ENCODE data around the gene CACNA1B.
A peak's percentile ranks its signal among the peaks of the same experiment; 100 is the strongest.

Gene CACNA1B

DNA sequence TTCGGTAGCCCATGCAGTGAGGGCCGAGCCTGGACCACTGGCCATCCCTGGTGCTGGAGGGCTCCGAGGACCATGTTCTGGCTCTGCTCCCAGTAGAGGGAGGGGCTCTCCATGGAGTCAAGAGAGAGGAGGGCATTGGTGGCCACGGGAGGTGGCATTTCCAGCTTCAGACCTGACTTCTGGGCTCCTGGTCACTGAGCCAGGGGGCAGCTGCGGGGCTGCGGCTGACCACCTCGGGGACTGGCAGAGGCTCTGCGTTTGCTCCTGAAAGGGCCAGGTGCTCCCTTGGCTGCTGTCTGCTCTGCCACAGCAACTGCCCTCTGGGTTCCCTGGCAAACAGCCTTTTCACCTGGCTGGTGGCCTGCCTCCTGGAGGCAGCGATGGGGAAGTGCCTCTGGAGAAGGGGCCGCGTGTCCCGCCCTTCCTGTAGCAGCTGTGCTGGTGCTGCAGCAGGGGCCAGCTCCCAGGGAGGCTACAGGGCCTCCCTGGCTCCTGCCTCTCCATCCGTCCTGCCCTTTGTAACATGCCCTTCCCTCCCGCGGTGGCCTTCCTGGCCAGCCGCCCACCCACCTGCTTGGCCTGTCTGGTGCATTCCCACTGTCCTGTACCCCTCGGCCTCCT is 144.6 kb downstream of the CACNA1B start:
- H3K4me1 Mint-ChIP-seq (ENCODE audit: low read depth in 2 of 2), result no peaks in the 10 kb centered on the region
- ATAC-seq (replicated peaks) (no peak), DNase-seq (no peak)
- H3K4me3 Mint-ChIP-seq, result peak overlapping the region in 1 of 2 donors; percentile 25
- no peaks in the 10 kb centered on the region for H3K9me3 Mint-ChIP-seq
- no peaks in the 10 kb centered on the region for H3K36me3 Mint-ChIP-seq (ENCODE audit: insufficient read depth)
- H3K27me3 Mint-ChIP-seq, result peaks cover 17 to 61% of the 10 kb centered on the region in 2 donors
- no peak overlapping the region for H3K27ac Mint-ChIP-seq

DNA sequence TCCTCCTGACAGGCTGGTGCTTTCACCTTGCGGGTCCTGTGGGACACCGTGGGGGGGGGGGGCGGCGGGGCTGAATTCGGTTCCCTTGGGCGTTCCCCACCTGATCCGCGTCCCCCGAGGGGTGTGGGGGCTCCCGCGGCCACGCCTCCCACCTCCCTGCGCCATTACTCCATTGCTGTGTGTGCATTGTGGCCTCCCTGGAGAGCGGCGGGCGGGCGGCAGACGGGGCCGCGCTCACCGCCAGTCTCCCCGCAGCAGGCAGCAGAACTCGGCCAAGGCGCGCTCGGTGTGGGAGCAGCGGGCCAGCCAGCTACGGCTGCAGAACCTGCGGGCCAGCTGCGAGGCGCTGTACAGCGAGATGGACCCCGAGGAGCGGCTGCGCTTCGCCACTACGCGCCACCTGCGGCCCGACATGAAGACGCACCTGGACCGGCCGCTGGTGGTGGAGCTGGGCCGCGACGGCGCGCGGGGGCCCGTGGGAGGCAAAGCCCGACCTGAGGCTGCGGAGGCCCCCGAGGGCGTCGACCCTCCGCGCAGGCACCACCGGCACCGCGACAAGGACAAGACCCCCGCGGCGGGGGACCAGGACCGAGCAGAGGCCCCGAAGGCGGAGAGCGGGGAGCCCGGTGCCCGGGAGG is 145.3 kb downstream of the CACNA1B start:
- ATAC-seq (replicated peaks) (no peak), DNase-seq (no peak)
- H3K4me3 Mint-ChIP-seq, result no peak overlapping the region
- H3K4me1 Mint-ChIP-seq (ENCODE audit: low read depth in 2 of 2), result no peaks in the 10 kb centered on the region
- no peaks in the 10 kb centered on the region for H3K9me3 Mint-ChIP-seq
- no peaks in the 10 kb centered on the region for H3K36me3 Mint-ChIP-seq (ENCODE audit: insufficient read depth)
- no peak overlapping the region for H3K27ac Mint-ChIP-seq
- peaks cover 17 to 58% of the 10 kb centered on the region in 2 donors for H3K27me3 Mint-ChIP-seq

DNA sequence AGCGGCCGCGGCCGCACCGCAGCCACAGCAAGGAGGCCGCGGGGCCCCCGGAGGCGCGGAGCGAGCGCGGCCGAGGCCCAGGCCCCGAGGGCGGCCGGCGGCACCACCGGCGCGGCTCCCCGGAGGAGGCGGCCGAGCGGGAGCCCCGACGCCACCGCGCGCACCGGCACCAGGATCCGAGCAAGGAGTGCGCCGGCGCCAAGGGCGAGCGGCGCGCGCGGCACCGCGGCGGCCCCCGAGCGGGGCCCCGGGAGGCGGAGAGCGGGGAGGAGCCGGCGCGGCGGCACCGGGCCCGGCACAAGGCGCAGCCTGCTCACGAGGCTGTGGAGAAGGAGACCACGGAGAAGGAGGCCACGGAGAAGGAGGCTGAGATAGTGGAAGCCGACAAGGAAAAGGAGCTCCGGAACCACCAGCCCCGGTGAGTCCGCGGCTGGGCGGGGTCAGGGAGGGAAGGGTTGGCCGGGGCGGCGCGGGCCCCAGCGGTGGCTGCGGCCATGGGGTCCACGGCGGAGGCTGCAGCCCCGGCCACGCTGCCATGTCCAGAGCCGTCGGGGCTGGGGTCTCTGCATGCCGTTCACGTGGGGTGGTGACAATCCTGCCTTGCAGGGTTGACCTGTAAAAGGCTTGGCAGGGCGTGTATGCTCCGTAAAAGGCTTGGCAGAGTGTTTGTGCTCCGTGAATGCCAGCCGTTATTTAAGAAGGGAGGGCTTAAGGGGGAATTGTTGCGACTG is 146.0 kb downstream of the CACNA1B start:
- no peaks in the 10 kb centered on the region for H3K36me3 Mint-ChIP-seq (ENCODE audit: insufficient read depth)
- H3K27me3 Mint-ChIP-seq, result peaks cover 17 to 58% of the 10 kb centered on the region in 2 donors
- H3K27ac Mint-ChIP-seq, result no peak overlapping the region
- H3K4me3 Mint-ChIP-seq, result no peak overlapping the region
- no peaks in the 10 kb centered on the region for H3K4me1 Mint-ChIP-seq (ENCODE audit: low read depth in 2 of 2)
- no peaks in the 10 kb centered on the region for H3K9me3 Mint-ChIP-seq
- no peak for DNase-seq
- no peak for ATAC-seq (replicated peaks)

DNA sequence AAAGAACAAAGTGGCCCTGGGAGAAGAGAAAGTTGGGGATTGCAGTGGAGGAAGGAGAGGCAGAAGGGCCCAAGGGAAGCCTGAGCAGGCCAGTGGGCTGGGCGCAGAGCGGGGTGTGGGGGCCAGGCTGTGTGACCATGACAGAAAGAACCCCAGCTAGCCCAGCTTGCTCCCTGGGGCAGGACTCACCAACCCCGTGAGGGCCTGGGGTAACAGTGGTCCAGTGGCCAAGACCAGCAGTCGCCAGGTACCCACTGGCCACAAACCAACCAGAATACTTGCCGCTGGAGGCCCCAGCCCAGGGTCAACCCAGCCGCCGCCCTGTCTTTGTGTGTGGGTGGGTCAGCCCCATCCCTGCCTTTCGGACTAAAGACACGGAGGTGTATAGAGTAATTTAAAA is 146.5 kb downstream of the CACNA1B start:
- Mint-ChIP-seq H3K36me3 (ENCODE audit: insufficient read depth) (no peaks in the 10 kb centered on the region), H3K4me1 (ENCODE audit: low read depth in 2 of 2) (no peaks in the 10 kb centered on the region), H3K9me3 (no peaks in the 10 kb centered on the region), H3K27me3 (peaks cover 17 to 58% of the 10 kb centered on the region in 2 donors), H3K4me3 (no peak overlapping the region), H3K27ac (no peak overlapping the region)
- ATAC-seq (replicated peaks) (no peak), DNase-seq (no peak)

DNA sequence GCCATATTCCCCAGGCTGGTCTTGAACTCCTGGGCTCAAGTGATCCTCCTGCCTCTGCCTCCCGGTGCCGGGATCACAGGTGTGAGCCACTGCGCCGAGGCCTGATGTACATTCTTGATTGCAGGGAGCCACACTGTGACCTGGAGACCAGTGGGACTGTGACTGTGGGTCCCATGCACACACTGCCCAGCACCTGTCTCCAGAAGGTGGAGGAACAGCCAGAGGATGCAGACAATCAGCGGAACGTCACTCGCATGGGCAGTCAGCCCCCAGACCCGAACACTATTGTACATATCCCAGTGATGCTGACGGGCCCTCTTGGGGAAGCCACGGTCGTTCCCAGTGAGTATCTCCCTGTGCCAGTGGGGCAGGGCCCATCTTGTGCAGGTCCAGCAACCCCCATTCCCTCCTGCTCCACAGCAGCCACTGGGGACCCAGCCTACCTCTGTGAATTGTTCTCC is 147.3 kb downstream of the CACNA1B start:
- H3K4me1 Mint-ChIP-seq (ENCODE audit: low read depth in 2 of 2), result no peaks in the 10 kb centered on the region
- H3K9me3 Mint-ChIP-seq, result no peaks in the 10 kb centered on the region
- no peak for ATAC-seq (replicated peaks)
- H3K27ac Mint-ChIP-seq, result no peak overlapping the region
- no peak for DNase-seq
- no peaks in the 10 kb centered on the region for H3K36me3 Mint-ChIP-seq (ENCODE audit: insufficient read depth)
- no peak overlapping the region for H3K4me3 Mint-ChIP-seq
- H3K27me3 Mint-ChIP-seq, result peaks cover 19 to 61% of the 10 kb centered on the region in 2 donors

DNA sequence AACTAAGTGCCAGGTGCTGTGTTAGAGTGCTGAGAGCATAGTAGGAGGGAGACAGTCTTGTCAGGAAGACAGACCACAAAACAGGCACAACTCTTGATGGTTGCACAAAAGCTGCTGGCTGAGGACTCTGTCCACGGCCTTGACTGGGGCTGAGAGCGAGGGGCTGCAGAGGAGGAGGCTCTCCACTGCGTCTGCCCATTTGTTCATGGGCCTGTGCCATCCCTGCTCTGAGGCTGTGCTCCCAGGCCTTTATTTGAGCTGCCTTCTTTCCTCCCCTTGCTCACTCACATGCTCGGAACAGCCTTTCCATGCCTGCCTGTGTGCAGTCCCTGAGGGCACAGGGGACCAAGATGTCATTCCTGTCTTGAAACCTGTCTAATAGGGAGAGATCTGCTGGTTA is 147.8 kb downstream of the CACNA1B start:
- ATAC-seq (replicated peaks), result no peak
- H3K4me3 Mint-ChIP-seq, result no peak overlapping the region

DNA sequence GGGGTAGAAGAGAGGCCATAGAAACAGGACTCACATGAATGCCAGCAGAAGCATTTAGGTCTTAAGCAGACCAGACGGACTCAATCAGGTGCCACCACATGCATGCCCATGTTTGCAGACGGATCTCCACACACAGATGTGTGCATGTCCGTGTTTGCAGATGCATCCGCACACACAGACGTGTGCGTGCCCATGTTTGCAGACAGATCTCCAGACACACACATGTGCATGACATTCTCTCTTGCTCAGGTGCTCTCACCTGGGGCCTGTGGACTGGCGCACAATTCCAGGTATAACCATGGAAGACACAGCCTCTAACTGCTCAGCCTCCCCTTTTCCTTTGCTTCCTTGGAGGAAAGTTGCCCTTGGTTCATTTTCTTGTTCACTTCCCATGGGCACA is 148.3 kb downstream of the CACNA1B start:
- Mint-ChIP-seq H3K9me3 (no peaks in the 10 kb centered on the region), H3K27ac (no peak overlapping the region), H3K27me3 (peaks cover 29 to 64% of the 10 kb centered on the region in 2 donors), H3K36me3 (ENCODE audit: insufficient read depth) (no peaks in the 10 kb centered on the region), H3K4me3 (no peak overlapping the region), H3K4me1 (ENCODE audit: low read depth in 2 of 2) (no peaks in the 10 kb centered on the region)
- ATAC-seq (replicated peaks) (no peak), DNase-seq (no peak)

More for the DNA sequence above, 147.8 kb downstream of the CACNA1B start:
- Mint-ChIP-seq H3K4me1 (ENCODE audit: low read depth in 2 of 2) (no peaks in the 10 kb centered on the region), H3K9me3 (no peaks in the 10 kb centered on the region), H3K27ac (no peak overlapping the region), H3K27me3 (peaks cover 25 to 64% of the 10 kb centered on the region in 2 donors), H3K36me3 (ENCODE audit: insufficient read depth) (no peaks in the 10 kb centered on the region)
- no peak for DNase-seq

DNA sequence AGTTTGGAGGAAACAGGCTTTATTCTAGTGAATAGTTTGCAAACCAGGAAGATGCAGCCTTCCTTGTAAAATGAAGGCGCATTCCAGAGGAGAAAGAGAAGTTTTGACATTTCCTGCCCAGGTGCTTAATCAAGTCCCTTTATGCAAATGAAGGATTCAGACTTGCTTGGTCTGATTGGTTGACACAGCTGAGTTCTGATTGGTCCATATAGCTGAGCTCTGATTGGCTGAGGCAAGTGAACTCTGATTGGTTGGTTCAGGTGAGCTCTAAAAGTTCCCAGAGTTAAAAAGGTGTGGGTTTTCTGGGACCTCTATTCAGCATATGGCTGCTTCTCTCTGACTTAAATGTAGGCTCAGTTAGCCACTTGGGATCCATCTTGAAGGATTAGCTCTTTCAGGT is 151.0 kb downstream of the CACNA1B start:
- Mint-ChIP-seq H3K4me1 (ENCODE audit: low read depth in 2 of 2) (no peaks in the 10 kb centered on the region), H3K4me3 (no peak overlapping the region), H3K9me3 (no peaks in the 10 kb centered on the region), H3K27me3 (peaks cover 50 to 68% of the 10 kb centered on the region in 2 donors), H3K27ac (no peak overlapping the region), H3K36me3 (ENCODE audit: insufficient read depth) (no peaks in the 10 kb centered on the region)
- DNase-seq (no peak), ATAC-seq (replicated peaks) (no peak)

DNA sequence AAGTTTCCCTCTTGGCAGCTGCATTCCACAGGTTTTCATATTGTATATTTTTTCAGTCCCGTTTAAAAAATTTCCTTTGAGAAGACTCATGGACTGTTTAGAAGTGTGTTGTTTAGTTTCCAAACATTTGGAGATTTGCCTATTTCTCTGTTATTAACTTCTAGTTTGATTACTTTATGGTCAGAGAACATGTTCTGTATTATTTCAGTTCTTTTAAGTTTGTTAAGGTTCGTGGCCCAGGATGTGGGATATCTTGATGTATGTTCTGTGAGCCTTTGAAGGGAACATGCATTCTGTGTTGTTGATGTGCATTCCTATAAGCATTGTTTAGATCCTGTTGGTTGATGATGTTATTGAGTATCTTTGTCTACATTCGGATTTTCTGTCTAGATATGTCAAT is 153.6 kb downstream of the CACNA1B start:
- H3K4me3 Mint-ChIP-seq, result no peak overlapping the region
- peaks cover 3% of the 10 kb centered on the region for H3K36me3 Mint-ChIP-seq (ENCODE audit: insufficient read depth)
- ATAC-seq (replicated peaks) (no peak), DNase-seq (no peak)
- H3K27me3 Mint-ChIP-seq, result peaks cover 65 to 68% of the 10 kb centered on the region in 2 donors
- no peaks in the 10 kb centered on the region for H3K9me3 Mint-ChIP-seq
- H3K4me1 Mint-ChIP-seq (ENCODE audit: low read depth in 2 of 2), result no peaks in the 10 kb centered on the region
- H3K27ac Mint-ChIP-seq, result no peak overlapping the region

DNA sequence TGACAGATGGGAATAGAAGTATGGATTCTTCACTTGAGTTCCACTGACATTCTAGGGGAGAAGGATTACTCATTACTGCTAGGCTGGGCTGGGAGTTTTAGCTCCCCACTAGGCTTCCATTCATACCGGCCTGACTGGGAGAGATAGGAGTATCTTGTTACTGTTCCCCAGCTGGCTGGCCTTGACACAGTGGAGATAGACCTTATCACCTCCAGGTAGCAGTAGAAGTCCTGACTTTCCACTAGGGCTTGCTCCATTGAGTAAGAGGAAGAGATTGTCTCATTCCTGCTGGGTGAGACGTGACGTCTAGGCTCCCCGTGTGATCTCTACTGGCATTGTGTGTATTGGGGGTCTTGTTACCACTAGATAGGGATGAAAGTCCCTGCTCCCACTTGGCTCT is 156.4 kb downstream of the CACNA1B start:
- DNase-seq (no peak), ATAC-seq (replicated peaks) (no peak)
- Mint-ChIP-seq H3K27ac (no peak overlapping the region), H3K27me3 (peaks cover 79 to 82% of the 10 kb centered on the region in 2 donors), H3K4me3 (no peak overlapping the region), H3K36me3 (ENCODE audit: insufficient read depth) (peaks cover 4% of the 10 kb centered on the region), H3K9me3 (no peaks in the 10 kb centered on the region), H3K4me1 (ENCODE audit: low read depth in 2 of 2) (no peaks in the 10 kb centered on the region)

DNA sequence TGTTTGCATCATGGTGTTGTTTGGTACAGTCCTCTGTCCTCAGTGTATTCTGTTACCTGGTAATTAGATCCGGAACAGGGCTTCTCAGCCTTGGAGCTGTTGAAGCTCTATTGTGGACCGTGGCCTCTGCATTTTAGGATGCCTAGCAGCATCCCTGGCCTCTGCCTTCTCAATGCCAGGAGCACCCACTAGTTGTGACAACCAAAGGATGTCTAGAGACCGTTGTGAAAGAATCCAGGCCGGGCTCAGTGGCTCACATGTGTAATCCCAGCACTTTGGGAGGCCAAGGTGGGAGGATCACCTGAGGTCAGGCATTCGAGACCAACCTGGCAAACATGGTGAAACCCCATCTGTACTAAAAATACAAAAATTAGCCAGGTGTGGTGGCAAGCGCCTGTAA is 159.6 kb downstream of the CACNA1B start:
- H3K4me3 Mint-ChIP-seq, result no peak overlapping the region
- H3K27ac Mint-ChIP-seq, result no peak overlapping the region
- no peaks in the 10 kb centered on the region for H3K4me1 Mint-ChIP-seq (ENCODE audit: low read depth in 2 of 2)
- no peak for DNase-seq
- no peaks in the 10 kb centered on the region for H3K9me3 Mint-ChIP-seq
- H3K36me3 Mint-ChIP-seq (ENCODE audit: insufficient read depth), result peaks cover 4% of the 10 kb centered on the region
- peaks cover 60 to 83% of the 10 kb centered on the region in 2 donors for H3K27me3 Mint-ChIP-seq
- no peak for ATAC-seq (replicated peaks)

DNA sequence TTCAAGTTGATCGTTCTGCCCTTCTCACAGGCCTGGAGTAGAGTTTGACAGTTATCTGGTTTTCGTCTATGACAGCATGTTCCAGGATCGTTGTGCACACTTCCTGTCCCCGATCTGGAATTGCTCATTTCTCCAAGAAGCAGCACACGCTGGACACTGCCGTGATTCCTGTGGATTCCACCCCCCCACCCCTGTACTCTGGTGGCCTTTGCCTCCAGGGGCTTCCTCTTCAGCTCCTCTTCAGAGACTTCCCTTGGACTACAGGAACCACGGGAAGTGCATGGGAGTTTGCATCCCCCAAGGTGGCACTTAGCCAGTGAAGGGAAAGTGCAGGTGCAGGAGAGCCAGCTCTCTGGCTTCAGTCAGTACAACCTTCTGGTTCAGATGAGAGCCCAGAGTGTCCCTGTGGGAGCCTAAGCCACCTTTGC is 160.7 kb downstream of the CACNA1B start:
- no peak for ATAC-seq (replicated peaks)
- no peak overlapping the region for H3K4me3 Mint-ChIP-seq
- H3K27me3 Mint-ChIP-seq, result peaks cover 57 to 82% of the 10 kb centered on the region in 2 donors

DNA sequence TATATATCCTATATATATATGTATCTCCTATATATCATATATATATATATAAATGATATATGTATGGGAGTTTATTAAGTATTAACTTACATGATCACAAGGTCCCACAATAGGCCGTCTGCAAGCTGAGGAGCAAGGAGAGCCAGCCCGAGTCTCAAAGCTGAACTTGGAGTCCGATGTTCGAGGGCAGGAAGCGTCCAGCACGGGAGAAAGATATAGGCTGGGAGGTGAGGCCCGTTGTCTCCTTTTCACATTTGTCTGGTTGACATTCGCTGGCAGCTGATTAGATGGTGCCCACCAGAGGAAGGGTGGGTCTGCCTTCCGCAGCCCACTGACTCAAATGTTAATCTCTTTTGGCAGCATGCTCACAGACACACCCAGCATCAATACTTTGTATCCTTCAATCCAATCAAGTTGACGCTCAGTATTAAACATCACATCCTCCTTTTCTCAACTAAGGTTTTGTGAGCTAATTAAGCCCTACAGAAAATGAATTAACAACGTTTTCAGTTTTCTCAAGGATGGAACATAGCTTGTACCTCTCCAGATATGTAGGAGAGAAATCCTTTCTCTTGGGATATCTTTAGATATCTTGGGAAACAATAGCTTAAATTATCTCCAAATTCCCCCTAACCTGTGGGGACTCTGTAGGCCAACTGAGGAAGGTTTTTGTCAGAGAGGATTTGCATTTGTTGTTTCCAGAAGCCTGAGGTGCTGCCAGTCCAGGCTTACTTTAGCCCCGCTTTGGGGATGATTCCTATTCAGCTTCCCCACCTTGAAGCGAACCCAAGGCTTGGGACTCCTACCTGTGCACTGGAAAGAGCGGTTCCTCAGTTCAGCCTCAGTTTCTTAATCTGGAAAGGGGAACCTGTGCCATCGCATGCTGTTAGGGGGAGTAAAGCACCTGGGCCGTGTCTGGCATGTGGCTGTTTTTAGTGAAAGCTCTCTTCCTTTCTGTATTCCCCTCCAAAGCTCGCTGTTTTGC is 163.2 kb downstream of the CACNA1B start:
- H3K4me1 Mint-ChIP-seq (ENCODE audit: low read depth in 2 of 2), result no peaks in the 10 kb centered on the region
- peaks cover 54 to 82% of the 10 kb centered on the region in 2 donors for H3K27me3 Mint-ChIP-seq
- H3K27ac Mint-ChIP-seq, result no peak overlapping the region
- H3K36me3 Mint-ChIP-seq (ENCODE audit: insufficient read depth), result peaks cover 7% of the 10 kb centered on the region
- no peak for DNase-seq
- ATAC-seq (replicated peaks), result no peak
- H3K9me3 Mint-ChIP-seq, result no peaks in the 10 kb centered on the region
- H3K4me3 Mint-ChIP-seq, result no peak overlapping the region

More for the DNA sequence above, 160.7 kb downstream of the CACNA1B start:
- no peak for DNase-seq
- Mint-ChIP-seq H3K4me1 (ENCODE audit: low read depth in 2 of 2) (no peaks in the 10 kb centered on the region), H3K36me3 (ENCODE audit: insufficient read depth) (peaks cover 7% of the 10 kb centered on the region), H3K27ac (no peak overlapping the region), H3K9me3 (no peaks in the 10 kb centered on the region)
